ENCODE measurements around the gene ZNG1A. TPM values are rescaled to one million over a fixed set of nuclear protein-coding genes. Genes with fewer than 3 reads are reported as not detected.
A peak's percentile ranks its signal among the peaks of the same experiment; 100 is the strongest.
"Not testable (repeated sequence)": the region's sequence is repeated elsewhere in the genome, so short reads cannot be mapped to it uniquely, and the experiment has no call there.

Gene ZNG1A
- polyA plus RNA-seq, 12 donors: 37.7 to 66.7 (median 56.0) TPM; not detected in 1

- DNase-seq: not testable (repeated sequence)
Observed at GRCh38 chr9:105991-106390, 72.9 kb downstream of the ZNG1A start.

GRCh38 chr9:100430-100829 lies 78.4 kb downstream of the ZNG1A start:
- not testable (repeated sequence) for DNase-seq

GRCh38 chr9:99867-100266 lies 79.0 kb downstream of the ZNG1A start:
- not testable (repeated sequence) for DNase-seq

GRCh38 chr9:98775-99174 lies 80.1 kb downstream of the ZNG1A start:
- not testable (repeated sequence) for DNase-seq

- not testable (repeated sequence) for DNase-seq
Observed at GRCh38 chr9:94992-95391, 83.9 kb downstream of the ZNG1A start.

GRCh38 chr9:94323-94722 lies 84.5 kb downstream of the ZNG1A start:
- DNase-seq: not testable (repeated sequence)

- not testable (repeated sequence) for DNase-seq
Observed at GRCh38 chr9:93909-94308, 84.9 kb downstream of the ZNG1A start.

- DNase-seq: not testable (repeated sequence)
Observed at GRCh38 chr9:90851-91250, 88.0 kb downstream of the ZNG1A start.

- DNase-seq: not testable (repeated sequence)
Observed at GRCh38 chr9:88396-89037, 90.3 kb downstream of the ZNG1A start.

GRCh38 chr9:87860-88259 lies 91.0 kb downstream of the ZNG1A start:
- not testable (repeated sequence) for DNase-seq

- not testable (repeated sequence) for DNase-seq
Observed at GRCh38 chr9:87105-87504, 91.8 kb downstream of the ZNG1A start.

- DNase-seq: not testable (repeated sequence)
Observed at GRCh38 chr9:86697-87096, 92.2 kb downstream of the ZNG1A start.

- not testable (repeated sequence) for DNase-seq
Observed at GRCh38 chr9:82932-83689, 95.7 kb downstream of the ZNG1A start.

GRCh38 chr9:78333-78732 lies 100.5 kb downstream of the ZNG1A start:
- not testable (repeated sequence) for DNase-seq

- DNase-seq: not testable (repeated sequence)
Observed at GRCh38 chr9:76389-76788, 102.5 kb downstream of the ZNG1A start.

GRCh38 chr9:73900-74525 lies 104.8 kb downstream of the ZNG1A start:
- DNase-seq: not testable (repeated sequence)

GRCh38 chr9:73076-73899 lies 105.6 kb downstream of the ZNG1A start:
- DNase-seq: peak; percentile 23
